GM23338 (cell line): ENCODE data around the gene ADI1. TPM values are rescaled to one million over a fixed set of nuclear protein-coding genes. Genes with fewer than 3 reads are reported as not detected.

Source experiments
- ATAC-seq: fragments of 200-7000 bp; cut with Tn5 transposase; 3 replicates; pipeline ENCODE4 v1.9.1; 2020
- DNase-seq: peaks from one replicate; pipeline ENCODE4 v3.0.0-alpha.2; 2015; ENCODE audit warnings: low spot score
- H2AFZ ChIP-seq: fragments of 200-600 bp; sonication (generic); 2 replicates; pipeline ENCODE4 v1.8.0; 2016; ENCODE audit warnings: antibody characterized with exemption, mild to moderate bottlenecking, moderate library complexity
- H3F3A ChIP-seq: fragments of 200-600 bp; sonication (generic); replicated peaks from 2 replicates; pipeline ENCODE4 v1.8.0; 2017; ENCODE audit warnings: antibody characterized with exemption, mixed run types, low read depth
- H3K27ac ChIP-seq: fragments of 200-600 bp; sonication (generic); 2 replicates; pipeline ENCODE4 v1.6.1; 2016; ENCODE audit warnings: low read depth
- H3K27me3 ChIP-seq: fragments of 200-600 bp; sonication (generic); 2 replicates; pipeline ENCODE4 v1.8.0; 2016; ENCODE audit warnings: mild to moderate bottlenecking, mixed run types, moderate library complexity; ENCODE audit not compliant: insufficient read depth
- H3K36me3 ChIP-seq: fragments of 200-600 bp; sonication (generic); 2 replicates; pipeline ENCODE4 v1.8.0; 2016; ENCODE audit warnings: mild to moderate bottlenecking; ENCODE audit not compliant: insufficient read depth
- H3K4me1 ChIP-seq: fragments of 200-600 bp; sonication (generic); 2 replicates; pipeline ENCODE4 v1.8.0; 2016; ENCODE audit warnings: mild to moderate bottlenecking, moderate library complexity; ENCODE audit not compliant: insufficient read depth
- H3K4me2 ChIP-seq: fragments of 200-600 bp; sonication (generic); 2 replicates; pipeline ENCODE4 v1.7.1; 2017; ENCODE audit warnings: mixed run types
- H3K4me3 ChIP-seq: fragments of 200-600 bp; sonication (generic); 2 replicates; pipeline ENCODE4 v1.6.1; 2016; ENCODE audit warnings: mixed run types
- H3K79me2 ChIP-seq: fragments of 200-600 bp; sonication (generic); replicated peaks from 2 replicates; pipeline ENCODE4 v1.8.0; 2017; ENCODE audit warnings: mild to moderate bottlenecking; ENCODE audit not compliant: insufficient read depth
- H3K9me2 ChIP-seq: fragments of 200-600 bp; sonication (generic); 2 replicates; pipeline ENCODE4 v1.8.0; 2017; ENCODE audit not compliant: insufficient read depth
- H4K20me1 ChIP-seq: fragments of 200-600 bp; sonication (generic); replicated peaks from 2 replicates; pipeline ENCODE4 v1.8.0; 2017; ENCODE audit warnings: mild to moderate bottlenecking; ENCODE audit not compliant: insufficient read depth
- H3K27ac Mint-ChIP-seq: 2 replicates; pipeline ENCODE4 v1.8.0; 2020; ENCODE audit warnings: inconsistent platforms, mild to moderate bottlenecking, moderate library complexity, mixed read lengths
- H3K27me3 Mint-ChIP-seq: 3 replicates; pipeline ENCODE4 v1.8.0; 2022; ENCODE audit warnings: low read depth, mild to moderate bottlenecking, moderate library complexity, mixed read lengths, inconsistent platforms; ENCODE audit not compliant: insufficient read depth, poor library complexity
- H3K36me3 Mint-ChIP-seq: 3 replicates; pipeline ENCODE4 v1.8.0; 2021; ENCODE audit warnings: low read depth, mild to moderate bottlenecking, inconsistent platforms, moderate library complexity, mixed read lengths
- H3K4me1 Mint-ChIP-seq: 3 replicates; pipeline ENCODE4 v1.8.0; 2020; ENCODE audit warnings: mild to moderate bottlenecking, inconsistent platforms, mixed read lengths
- H3K4me3 Mint-ChIP-seq: 3 replicates; pipeline ENCODE4 v1.8.0; 2021; ENCODE audit warnings: moderate library complexity, mild to moderate bottlenecking, inconsistent platforms, mixed read lengths
- H3K9me3 Mint-ChIP-seq: 3 replicates; pipeline ENCODE4 v1.8.0; 2020; ENCODE audit warnings: moderate library complexity, mild to moderate bottlenecking, inconsistent platforms, mixed read lengths
- CTCF ChIP-seq, 2 experiments: fragments of 200-600 bp in 1 of 2; sonication (generic) in 1 of 2; conservative IDR thresholded peaks; 2 replicates each; pipeline versions ENCODE4 v1.5.1 to v1.6.1; 2016 to 2017; ENCODE audit warnings: antibody characterized with exemption in 2 of 2, low read depth in 2 of 2, mild to moderate bottlenecking in 2 of 2, moderate library complexity in 1 of 2
- JUNB ChIP-seq: IDR thresholded peaks from one replicate; pipeline ENCODE4 v1.6.1; 2016; ENCODE audit warnings: antibody characterized with exemption; ENCODE audit not compliant: unreplicated experiment
- POLR2AphosphoS5 ChIP-seq: IDR thresholded peaks from 2 replicates; pipeline ENCODE4 v1.6.1; 2016; ENCODE audit warnings: antibody characterized with exemption, low read depth
- ZNF114 ChIP-seq: fragments of 250-450 bp; sonication (Bioruptor Pico); IDR thresholded peaks from 2 replicates; pipeline ENCODE4 v1.5.0; 2020; ENCODE audit warnings: mild to moderate bottlenecking, moderate library complexity
- ZNF331 ChIP-seq: fragments of 250-450 bp; sonication (Bioruptor Pico); IDR thresholded peaks from 2 replicates; pipeline ENCODE4 v1.5.0; 2020; ENCODE audit warnings: low read depth, mild to moderate bottlenecking, moderate library complexity
- polyA plus RNA-seq: library from polyadenylated mRNA; unstranded; fragments of >200 nt; fragmentation: Nextera tagmentation; extraction: Ambion mirVana; gene quantifications from 2 replicates; pipeline ENCODE4 v1.2.1, GENCODE V29; 2016
- total RNA-seq: library from RNA; depleted of rRNA; stranded (reverse); fragments of >200 nt; shearing (Covaris generic); gene quantifications from 2 replicates; pipeline ENCODE4 v1.2.3, GENCODE V29; 2014
- TF ChIP-seq, protein P1 (sequence below): IDR thresholded peaks from 2 replicates; pipeline ENCODE4 v1.6.1; 2016; ENCODE audit warnings: antibody characterized with exemption
- TF ChIP-seq, protein P2 (sequence below): IDR thresholded peaks from one replicate; pipeline ENCODE4 v1.6.1; 2018; ENCODE audit warnings: antibody characterized with exemption; ENCODE audit not compliant: unreplicated experiment
- TF ChIP-seq, protein P3 (sequence below): fragments of 250-450 bp; sonication (Bioruptor Pico); IDR thresholded peaks from 2 replicates; pipeline ENCODE4 v1.5.0; 2020; ENCODE audit warnings: mild to moderate bottlenecking, moderate library complexity

ADI1 gene
- total and polyA plus RNA-seq, 2 experiments from 2014 or later = 16.3 to 31.9 TPM

DNA sequence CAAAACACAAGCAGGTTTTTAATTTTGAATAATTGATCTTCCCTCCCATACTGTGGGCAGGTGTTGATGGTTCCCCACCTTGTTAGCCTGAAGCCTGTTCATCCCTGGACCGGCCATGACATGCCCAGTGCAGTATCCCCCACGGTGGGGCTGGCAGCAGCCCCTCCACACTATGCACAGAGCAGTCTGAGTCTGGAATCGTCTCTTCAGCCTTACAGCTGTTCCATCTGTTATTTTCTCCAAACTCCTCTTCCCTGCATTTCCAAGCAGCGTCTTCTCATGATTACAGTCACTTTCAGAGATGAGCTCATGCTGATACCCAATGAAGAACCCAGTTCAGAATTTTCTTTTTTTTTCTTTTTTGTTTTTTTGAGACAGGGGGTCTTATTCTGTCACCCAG is 68.2 kb downstream of the ADI1 start (continued):
- TF ChIP-seq, protein P1, sequence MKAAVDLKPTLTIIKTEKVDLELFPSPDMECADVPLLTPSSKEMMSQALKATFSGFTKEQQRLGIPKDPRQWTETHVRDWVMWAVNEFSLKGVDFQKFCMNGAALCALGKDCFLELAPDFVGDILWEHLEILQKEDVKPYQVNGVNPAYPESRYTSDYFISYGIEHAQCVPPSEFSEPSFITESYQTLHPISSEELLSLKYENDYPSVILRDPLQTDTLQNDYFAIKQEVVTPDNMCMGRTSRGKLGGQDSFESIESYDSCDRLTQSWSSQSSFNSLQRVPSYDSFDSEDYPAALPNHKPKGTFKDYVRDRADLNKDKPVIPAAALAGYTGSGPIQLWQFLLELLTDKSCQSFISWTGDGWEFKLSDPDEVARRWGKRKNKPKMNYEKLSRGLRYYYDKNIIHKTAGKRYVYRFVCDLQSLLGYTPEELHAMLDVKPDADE = no peak
- TF ChIP-seq ZNF331 (CRISPR knock-in tag) (no peak), JUNB (no peak), CTCF (conservative IDR thresholded peaks at IDR 0.05; ENCODE audit: low read depth in 2 of 2) (no peak)
- TF ChIP-seq, protein P2, sequence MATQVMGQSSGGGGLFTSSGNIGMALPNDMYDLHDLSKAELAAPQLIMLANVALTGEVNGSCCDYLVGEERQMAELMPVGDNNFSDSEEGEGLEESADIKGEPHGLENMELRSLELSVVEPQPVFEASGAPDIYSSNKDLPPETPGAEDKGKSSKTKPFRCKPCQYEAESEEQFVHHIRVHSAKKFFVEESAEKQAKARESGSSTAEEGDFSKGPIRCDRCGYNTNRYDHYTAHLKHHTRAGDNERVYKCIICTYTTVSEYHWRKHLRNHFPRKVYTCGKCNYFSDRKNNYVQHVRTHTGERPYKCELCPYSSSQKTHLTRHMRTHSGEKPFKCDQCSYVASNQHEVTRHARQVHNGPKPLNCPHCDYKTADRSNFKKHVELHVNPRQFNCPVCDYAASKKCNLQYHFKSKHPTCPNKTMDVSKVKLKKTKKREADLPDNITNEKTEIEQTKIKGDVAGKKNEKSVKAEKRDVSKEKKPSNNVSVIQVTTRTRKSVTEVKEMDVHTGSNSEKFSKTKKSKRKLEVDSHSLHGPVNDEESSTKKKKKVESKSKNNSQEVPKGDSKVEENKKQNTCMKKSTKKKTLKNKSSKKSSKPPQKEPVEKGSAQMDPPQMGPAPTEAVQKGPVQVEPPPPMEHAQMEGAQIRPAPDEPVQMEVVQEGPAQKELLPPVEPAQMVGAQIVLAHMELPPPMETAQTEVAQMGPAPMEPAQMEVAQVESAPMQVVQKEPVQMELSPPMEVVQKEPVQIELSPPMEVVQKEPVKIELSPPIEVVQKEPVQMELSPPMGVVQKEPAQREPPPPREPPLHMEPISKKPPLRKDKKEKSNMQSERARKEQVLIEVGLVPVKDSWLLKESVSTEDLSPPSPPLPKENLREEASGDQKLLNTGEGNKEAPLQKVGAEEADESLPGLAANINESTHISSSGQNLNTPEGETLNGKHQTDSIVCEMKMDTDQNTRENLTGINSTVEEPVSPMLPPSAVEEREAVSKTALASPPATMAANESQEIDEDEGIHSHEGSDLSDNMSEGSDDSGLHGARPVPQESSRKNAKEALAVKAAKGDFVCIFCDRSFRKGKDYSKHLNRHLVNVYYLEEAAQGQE = no peak

DNA sequence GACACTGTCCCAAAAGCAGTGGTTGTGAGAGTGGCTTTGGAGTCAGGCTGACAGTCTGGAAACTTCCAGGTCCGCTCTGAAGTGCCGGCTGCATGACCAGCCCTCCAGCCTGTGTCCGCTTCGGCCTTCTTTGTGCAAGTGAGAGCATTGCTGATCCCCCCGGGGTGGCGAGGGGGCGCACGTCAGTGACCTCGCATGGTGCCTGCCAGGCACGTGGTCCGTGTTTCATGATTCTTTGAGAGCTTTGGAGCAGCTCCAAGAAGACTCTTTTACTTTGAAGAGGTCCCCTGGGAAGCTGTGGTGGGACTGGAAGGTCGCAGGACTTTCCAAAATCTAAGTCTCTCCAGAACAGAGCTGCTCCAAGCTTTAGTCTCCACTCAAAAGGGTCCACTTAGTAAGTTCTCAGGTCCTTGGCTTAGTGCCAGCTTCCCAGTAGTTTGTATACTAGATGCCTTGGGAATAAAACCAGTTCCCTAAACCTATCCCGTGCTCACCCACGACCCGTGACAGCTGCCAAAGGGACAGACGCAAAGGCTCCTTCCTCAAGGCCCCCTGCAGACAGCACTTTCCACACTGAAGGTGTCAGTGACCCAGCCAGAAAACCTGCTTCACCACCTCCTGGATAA is 68.8 kb downstream of the ADI1 start:
- Mint-ChIP-seq H3K27ac (no peak overlapping the region), H3K4me3 (no peak overlapping the region), H3K4me1 (peaks cover 11% of the 10 kb centered on the region), H3K27me3 (peaks cover 5% of the 10 kb centered on the region), H3K9me3 (no peaks in the 10 kb centered on the region; the same call in 2 of the 3 replicates), H3K36me3 (peaks cover 34% of the 10 kb centered on the region)
- Histone ChIP-seq H3K4me1 (no peaks in the 10 kb centered on the region), H3K36me3 (0 out of 2 replicates have a peak, but pooled peaks cover 5% of the 10 kb centered on the region), H4K20me1 (no peaks in the 10 kb centered on the region; the same call in 1 of the 2 replicates), H3K79me2 (no peaks in the 10 kb centered on the region), H3K27me3 (no peaks in the 10 kb centered on the region), H3K27ac (no peak overlapping the region), H3K4me3 (no peak overlapping the region), H3K4me2 (no peak overlapping the region), H3K9me2 (no peaks in the 10 kb centered on the region), H2AFZ (no peak overlapping the region), H3F3A (no peaks in the 10 kb centered on the region)
- ATAC-seq (no peak), DNase-seq (no peak)
- TF ChIP-seq POLR2AphosphoS5 (no peak), ZNF114 (CRISPR knock-in tag) (no peak)
- TF ChIP-seq, protein P3, sequence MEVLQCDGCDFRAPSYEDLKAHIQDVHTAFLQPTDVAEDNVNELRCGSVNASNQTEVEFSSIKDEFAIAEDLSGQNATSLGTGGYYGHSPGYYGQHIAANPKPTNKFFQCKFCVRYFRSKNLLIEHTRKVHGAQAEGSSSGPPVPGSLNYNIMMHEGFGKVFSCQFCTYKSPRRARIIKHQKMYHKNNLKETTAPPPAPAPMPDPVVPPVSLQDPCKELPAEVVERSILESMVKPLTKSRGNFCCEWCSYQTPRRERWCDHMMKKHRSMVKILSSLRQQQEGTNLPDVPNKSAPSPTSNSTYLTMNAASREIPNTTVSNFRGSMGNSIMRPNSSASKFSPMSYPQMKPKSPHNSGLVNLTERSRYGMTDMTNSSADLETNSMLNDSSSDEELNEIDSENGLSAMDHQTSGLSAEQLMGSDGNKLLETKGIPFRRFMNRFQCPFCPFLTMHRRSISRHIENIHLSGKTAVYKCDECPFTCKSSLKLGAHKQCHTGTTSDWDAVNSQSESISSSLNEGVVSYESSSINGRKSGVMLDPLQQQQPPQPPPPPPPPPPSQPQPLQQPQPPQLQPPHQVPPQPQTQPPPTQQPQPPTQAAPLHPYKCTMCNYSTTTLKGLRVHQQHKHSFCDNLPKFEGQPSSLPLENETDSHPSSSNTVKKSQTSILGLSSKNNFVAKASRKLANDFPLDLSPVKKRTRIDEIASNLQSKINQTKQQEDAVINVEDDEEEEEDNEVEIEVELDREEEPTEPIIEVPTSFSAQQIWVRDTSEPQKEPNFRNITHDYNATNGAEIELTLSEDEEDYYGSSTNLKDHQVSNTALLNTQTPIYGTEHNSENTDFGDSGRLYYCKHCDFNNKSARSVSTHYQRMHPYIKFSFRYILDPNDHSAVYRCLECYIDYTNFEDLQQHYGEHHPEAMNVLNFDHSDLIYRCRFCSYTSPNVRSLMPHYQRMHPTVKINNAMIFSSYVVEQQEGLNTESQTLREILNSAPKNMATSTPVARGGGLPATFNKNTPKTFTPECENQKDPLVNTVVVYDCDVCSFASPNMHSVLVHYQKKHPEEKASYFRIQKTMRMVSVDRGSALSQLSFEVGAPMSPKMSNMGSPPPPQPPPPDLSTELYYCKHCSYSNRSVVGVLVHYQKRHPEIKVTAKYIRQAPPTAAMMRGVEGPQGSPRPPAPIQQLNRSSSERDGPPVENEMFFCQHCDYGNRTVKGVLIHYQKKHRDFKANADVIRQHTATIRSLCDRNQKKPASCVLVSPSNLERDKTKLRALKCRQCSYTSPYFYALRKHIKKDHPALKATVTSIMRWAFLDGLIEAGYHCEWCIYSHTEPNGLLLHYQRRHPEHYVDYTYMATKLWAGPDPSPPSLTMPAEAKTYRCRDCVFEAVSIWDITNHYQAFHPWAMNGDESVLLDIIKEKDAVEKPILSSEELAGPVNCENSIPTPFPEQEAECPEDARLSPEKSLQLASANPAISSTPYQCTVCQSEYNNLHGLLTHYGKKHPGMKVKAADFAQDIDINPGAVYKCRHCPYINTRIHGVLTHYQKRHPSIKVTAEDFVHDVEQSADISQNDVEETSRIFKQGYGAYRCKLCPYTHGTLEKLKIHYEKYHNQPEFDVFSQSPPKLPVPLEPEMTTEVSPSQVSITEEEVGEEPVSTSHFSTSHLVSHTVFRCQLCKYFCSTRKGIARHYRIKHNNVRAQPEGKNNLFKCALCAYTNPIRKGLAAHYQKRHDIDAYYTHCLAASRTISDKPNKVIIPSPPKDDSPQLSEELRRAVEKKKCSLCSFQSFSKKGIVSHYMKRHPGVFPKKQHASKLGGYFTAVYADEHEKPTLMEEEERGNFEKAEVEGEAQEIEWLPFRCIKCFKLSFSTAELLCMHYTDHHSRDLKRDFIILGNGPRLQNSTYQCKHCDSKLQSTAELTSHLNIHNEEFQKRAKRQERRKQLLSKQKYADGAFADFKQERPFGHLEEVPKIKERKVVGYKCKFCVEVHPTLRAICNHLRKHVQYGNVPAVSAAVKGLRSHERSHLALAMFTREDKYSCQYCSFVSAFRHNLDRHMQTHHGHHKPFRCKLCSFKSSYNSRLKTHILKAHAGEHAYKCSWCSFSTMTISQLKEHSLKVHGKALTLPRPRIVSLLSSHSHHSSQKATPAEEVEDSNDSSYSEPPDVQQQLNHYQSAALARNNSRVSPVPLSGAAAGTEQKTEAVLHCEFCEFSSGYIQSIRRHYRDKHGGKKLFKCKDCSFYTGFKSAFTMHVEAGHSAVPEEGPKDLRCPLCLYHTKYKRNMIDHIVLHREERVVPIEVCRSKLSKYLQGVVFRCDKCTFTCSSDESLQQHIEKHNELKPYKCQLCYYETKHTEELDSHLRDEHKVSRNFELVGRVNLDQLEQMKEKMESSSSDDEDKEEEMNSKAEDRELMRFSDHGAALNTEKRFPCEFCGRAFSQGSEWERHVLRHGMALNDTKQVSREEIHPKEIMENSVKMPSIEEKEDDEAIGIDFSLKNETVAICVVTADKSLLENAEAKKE (CRISPR knock-in tag) = no peak
- TF ChIP-seq, protein P1 = no peak
